DOHH2 (cell line): Measurements from ENCODE around the gene RNF217.

Experiments used
- H3F3A ChIP-seq: fragments of 200-600 bp; sonication (generic), shearing (Covaris generic); 2 replicates; pipeline ENCODE4 v1.6.0; 2016; ENCODE audit warnings: antibody characterized with exemption, mild to moderate bottlenecking; ENCODE audit not compliant: control insufficient read depth, insufficient read depth
- H3K27ac ChIP-seq: fragments of 200-600 bp; sonication (generic); 2 replicates; pipeline ENCODE4 v1.5.1; 2014; ENCODE audit warnings: low read depth, mild to moderate bottlenecking, low read length, moderate library complexity
- H3K27me3 ChIP-seq: fragments of 200-600 bp; sonication (generic); 2 replicates; pipeline ENCODE4 v1.6.1; 2014; ENCODE audit warnings: mild to moderate bottlenecking, low read length, mixed read lengths; ENCODE audit not compliant: control insufficient read depth
- H3K36me3 ChIP-seq: fragments of 200-600 bp; sonication (generic); 2 replicates; pipeline ENCODE4 v1.6.1; 2014; ENCODE audit warnings: mild to moderate bottlenecking, low read length, moderate library complexity, mixed read lengths; ENCODE audit not compliant: control insufficient read depth
- H3K4me1 ChIP-seq: fragments of 200-600 bp; sonication (generic); 2 replicates; pipeline ENCODE4 v1.6.1; 2014; ENCODE audit warnings: mild to moderate bottlenecking, low read length, mixed read lengths; ENCODE audit not compliant: control insufficient read depth
- H3K4me2 ChIP-seq: fragments of 200-600 bp; sonication (generic); 2 replicates; pipeline ENCODE4 v1.6.0; 2014; ENCODE audit warnings: mild to moderate bottlenecking, low read length, moderate library complexity
- H3K4me3 ChIP-seq: fragments of 200-600 bp; sonication (generic); 2 replicates; pipeline ENCODE4 v1.5.1; 2014; ENCODE audit warnings: mild to moderate bottlenecking, low read length, mixed read lengths
- H3K79me2 ChIP-seq: fragments of 200-600 bp; sonication (generic); 2 replicates; pipeline ENCODE4 v1.6.1; 2014; ENCODE audit warnings: mild to moderate bottlenecking, low read length, mixed read lengths; ENCODE audit not compliant: control insufficient read depth
- H3K9me2 ChIP-seq: fragments of 200-600 bp; sonication (generic); replicated peaks from 2 replicates; pipeline ENCODE4 v1.6.1; 2014; ENCODE audit warnings: mild to moderate bottlenecking, low read length, mixed read lengths; ENCODE audit not compliant: control insufficient read depth
- H3K9me3 ChIP-seq: fragments of 200-600 bp; sonication (generic); 2 replicates; pipeline ENCODE4 v1.6.1; 2014; ENCODE audit warnings: antibody characterized with exemption, low read length, mixed read lengths; ENCODE audit not compliant: control insufficient read depth, insufficient read depth
- H4K20me1 ChIP-seq: fragments of 200-600 bp; sonication (generic); 2 replicates; pipeline ENCODE4 v1.6.0; 2014; ENCODE audit warnings: low read depth, mild to moderate bottlenecking, antibody characterized with exemption, low read length, moderate library complexity; ENCODE audit not compliant: control insufficient read depth, insufficient read depth
- EZH2phosphoT487 ChIP-seq: fragments of 200-600 bp; sonication (generic); IDR thresholded peaks from 2 replicates; pipeline ENCODE4 v1.6.1; 2017; ENCODE audit warnings: borderline replicate concordance, mild to moderate bottlenecking, antibody characterized with exemption, low read length, moderate library complexity, mixed read lengths
- TF ChIP-seq, protein P1 (sequence below): fragments of 200-600 bp; sonication (generic); IDR thresholded peaks from one replicate; pipeline ENCODE4 v1.5.1; 2014; ENCODE audit warnings: antibody characterized with exemption, mild to moderate bottlenecking, low read depth, low read length; ENCODE audit not compliant: poor library complexity, severe bottlenecking

Gene RNF217

DNA sequence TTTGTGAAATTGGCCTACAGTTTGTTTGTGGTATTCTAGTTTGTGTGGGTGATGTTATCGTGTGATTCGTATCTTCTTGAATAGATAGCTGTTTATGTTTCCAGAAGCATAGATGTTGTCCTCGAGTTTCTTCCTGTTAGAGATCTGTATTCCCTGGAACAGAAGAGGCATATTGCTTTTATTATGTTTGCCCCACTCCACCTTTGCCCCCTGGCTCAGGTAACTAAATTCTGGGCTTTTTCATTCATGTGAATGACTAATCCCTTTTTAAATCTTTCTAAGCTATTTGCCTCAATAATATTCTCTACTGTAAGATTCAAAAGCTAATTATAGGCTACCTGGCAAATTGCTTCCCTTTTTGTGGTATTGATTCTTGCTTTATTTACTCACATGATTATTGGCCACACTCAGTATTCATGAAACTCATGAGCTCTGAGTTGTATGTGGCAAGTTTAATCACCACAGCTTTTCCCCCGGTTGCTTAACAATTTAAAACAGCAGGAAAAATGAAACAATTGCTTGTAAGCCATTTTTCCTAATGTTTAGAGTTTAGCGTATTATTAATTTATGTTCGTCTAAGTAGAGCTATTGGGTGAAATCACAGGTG, 12.6 kb downstream of the RNF217 start:
- Histone ChIP-seq H3K79me2 (no peaks in the 10 kb centered on the region), H3K9me3 (peaks cover 8% of the 10 kb centered on the region; the same call in 1 of the 2 replicates), H3K27me3 (no peaks in the 10 kb centered on the region), H3K27ac (no peak overlapping the region), H3K9me2 (no peaks in the 10 kb centered on the region), H3K4me3 (no peak overlapping the region), H4K20me1 (no peaks in the 10 kb centered on the region), H3K4me2 (no peak overlapping the region), H3K36me3 (no peaks in the 10 kb centered on the region), H3K4me1 (no peaks in the 10 kb centered on the region), H3F3A (no peaks in the 10 kb centered on the region)
- TF ChIP-seq, protein P1, sequence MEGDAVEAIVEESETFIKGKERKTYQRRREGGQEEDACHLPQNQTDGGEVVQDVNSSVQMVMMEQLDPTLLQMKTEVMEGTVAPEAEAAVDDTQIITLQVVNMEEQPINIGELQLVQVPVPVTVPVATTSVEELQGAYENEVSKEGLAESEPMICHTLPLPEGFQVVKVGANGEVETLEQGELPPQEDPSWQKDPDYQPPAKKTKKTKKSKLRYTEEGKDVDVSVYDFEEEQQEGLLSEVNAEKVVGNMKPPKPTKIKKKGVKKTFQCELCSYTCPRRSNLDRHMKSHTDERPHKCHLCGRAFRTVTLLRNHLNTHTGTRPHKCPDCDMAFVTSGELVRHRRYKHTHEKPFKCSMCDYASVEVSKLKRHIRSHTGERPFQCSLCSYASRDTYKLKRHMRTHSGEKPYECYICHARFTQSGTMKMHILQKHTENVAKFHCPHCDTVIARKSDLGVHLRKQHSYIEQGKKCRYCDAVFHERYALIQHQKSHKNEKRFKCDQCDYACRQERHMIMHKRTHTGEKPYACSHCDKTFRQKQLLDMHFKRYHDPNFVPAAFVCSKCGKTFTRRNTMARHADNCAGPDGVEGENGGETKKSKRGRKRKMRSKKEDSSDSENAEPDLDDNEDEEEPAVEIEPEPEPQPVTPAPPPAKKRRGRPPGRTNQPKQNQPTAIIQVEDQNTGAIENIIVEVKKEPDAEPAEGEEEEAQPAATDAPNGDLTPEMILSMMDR: no peak
- TF ChIP-seq EZH2phosphoT487: no peak

DNA sequence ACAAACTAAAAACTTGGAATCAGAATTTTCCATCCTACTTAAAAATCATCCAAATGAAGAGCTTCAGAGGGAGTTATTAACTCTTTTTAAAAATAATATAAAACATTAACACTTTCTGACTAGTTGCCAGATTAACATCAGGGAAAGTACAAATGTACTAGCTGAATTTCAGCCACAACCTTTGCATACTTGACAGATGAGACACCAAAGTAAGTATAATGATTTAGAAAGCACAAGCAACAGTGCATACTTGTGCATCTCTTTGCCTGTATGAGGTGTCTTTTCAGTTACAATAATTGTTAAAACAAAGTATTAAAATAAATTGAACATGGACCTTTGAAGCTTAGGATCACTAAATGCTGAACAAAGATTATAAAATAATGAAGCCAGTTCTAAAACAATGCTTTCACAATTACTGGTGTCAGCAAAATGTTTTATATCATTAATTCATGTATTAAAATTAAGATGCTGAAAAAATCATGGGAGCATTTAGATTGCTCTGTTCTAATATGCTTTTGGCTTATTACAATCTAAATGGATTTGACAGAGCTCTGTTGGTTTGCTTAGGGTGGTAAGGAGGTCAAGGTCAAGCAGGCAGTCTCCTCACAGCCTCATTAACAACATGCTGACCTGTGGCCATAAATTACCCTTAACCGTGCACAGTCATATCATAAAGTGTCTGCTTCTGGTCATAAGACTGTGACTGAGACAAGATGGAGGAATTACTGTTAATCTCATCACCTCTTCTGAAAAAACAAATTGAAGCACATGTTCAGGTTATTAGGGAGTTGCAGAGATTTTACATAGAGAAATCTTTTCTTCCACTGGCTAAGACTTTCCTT, 15.1 kb downstream of the RNF217 start:
- no peak overlapping the region for H3K27ac ChIP-seq
- H3K4me1 ChIP-seq: no peaks in the 10 kb centered on the region
- TF ChIP-seq EZH2phosphoT487: no peak
- H3K27me3 ChIP-seq: no peaks in the 10 kb centered on the region
- H4K20me1 ChIP-seq: no peaks in the 10 kb centered on the region
- no peaks in the 10 kb centered on the region for H3K79me2 ChIP-seq
- no peaks in the 10 kb centered on the region for H3K36me3 ChIP-seq
- no peak overlapping the region for H3K4me3 ChIP-seq
- peaks cover 8% of the 10 kb centered on the region; the same call in 1 of the 2 replicates for H3K9me3 ChIP-seq
- no peak overlapping the region for H3K4me2 ChIP-seq
- H3F3A ChIP-seq: no peaks in the 10 kb centered on the region
- H3K9me2 ChIP-seq: no peaks in the 10 kb centered on the region

DNA sequence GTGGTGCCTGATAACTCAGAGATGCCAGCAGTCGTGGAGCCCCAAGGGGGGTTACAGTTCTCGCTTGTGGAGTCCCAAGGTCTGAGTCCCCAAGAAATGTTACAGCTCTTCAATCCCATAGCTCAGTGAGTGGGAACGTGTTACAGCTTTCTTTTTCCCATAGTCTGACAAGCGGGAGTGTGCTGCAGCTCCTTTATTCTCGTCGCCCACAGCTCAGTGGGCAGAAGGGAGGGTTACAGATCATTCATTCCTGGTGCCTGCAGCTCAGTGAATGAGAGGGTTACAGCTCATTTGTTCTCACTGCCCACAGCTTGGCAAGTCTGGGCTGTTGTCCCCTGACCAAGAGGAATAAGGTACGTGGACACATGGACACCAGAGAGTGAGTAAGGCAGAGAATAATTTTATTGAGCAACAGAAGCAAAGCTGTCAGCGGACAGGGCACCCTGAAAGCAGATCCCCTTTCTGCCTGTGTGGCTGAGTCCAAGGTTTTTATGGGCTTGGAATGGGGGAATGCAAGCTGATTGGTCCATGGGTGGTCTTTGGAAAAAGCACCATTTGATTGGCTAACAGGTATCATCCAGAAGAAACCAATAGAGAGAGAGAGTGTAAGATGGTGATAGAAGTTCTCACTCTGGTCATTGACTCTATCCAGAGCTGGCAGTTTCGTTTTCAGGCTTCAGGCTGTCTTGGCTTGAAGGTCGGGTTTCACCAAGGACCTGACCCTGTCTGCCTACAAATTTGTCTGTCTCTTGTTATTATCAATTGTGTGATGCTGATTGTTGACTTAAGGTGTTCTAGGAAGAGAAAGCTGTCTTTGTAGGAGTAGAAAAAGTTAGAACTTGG, 16.4 kb downstream of the RNF217 start:
- no peaks in the 10 kb centered on the region for H4K20me1 ChIP-seq
- H3K4me2 ChIP-seq: no peak overlapping the region
- no peaks in the 10 kb centered on the region for H3K9me2 ChIP-seq
- no peak overlapping the region for H3K27ac ChIP-seq
- no peaks in the 10 kb centered on the region for H3K27me3 ChIP-seq
- H3F3A ChIP-seq: no peaks in the 10 kb centered on the region
- no peak overlapping the region for H3K4me3 ChIP-seq
- H3K4me1 ChIP-seq: no peaks in the 10 kb centered on the region
- no peaks in the 10 kb centered on the region for H3K79me2 ChIP-seq
- TF ChIP-seq, protein P1: no peak
- no peak for TF ChIP-seq EZH2phosphoT487
- no peaks in the 10 kb centered on the region for H3K36me3 ChIP-seq
- H3K9me3 ChIP-seq: peaks cover 8% of the 10 kb centered on the region; the same call in 1 of the 2 replicates
